Measurements from ENCODE around the gene LIMCH1.
"Not testable (repeated sequence)": the region's sequence is repeated elsewhere in the genome, so short reads cannot be mapped to it uniquely, and the experiment has no call there.

Gene LIMCH1

GRCh38 chr4:41538017-41538733 is at the start of gene LIMCH1:
TSS of gene LIMCH1 (plus strand) at chr4:41538157. CDS start at chr4:41605996, 67,839 bp downstream.
- DNase-seq (ENCODE audit: low spot score): no peak

- not testable (repeated sequence) for DNase-seq (ENCODE audit: low spot score)
These were observed 46.8 kb upstream of the LIMCH1 start for GRCh38 chr4:41491081-41491576.

- DNase-seq (ENCODE audit: low spot score): no peak
These were observed 41.0 kb upstream of the LIMCH1 start for GRCh38 chr4:41496977-41497376.

GRCh38 chr4:41498177-41498576 is 39.8 kb upstream of the LIMCH1 start:
- DNase-seq (ENCODE audit: low spot score): no peak

- DNase-seq (ENCODE audit: low spot score): no peak
These were observed 33.7 kb upstream of the LIMCH1 start for GRCh38 chr4:41504167-41504818.

GRCh38 chr4:41505161-41505661 is 32.7 kb upstream of the LIMCH1 start:
- DNase-seq (ENCODE audit: low spot score): no peak

- DNase-seq (ENCODE audit: low spot score): no peak
These were observed 31.8 kb upstream of the LIMCH1 start for GRCh38 chr4:41506130-41506529.

GRCh38 chr4:41507291-41507947 is 30.5 kb upstream of the LIMCH1 start:
- no peak for DNase-seq (ENCODE audit: low spot score)

GRCh38 chr4:41509451-41509866 is 28.5 kb upstream of the LIMCH1 start:
- no peak for DNase-seq (ENCODE audit: low spot score)

- no peak for DNase-seq (ENCODE audit: low spot score)
These were observed 27.8 kb upstream of the LIMCH1 start for GRCh38 chr4:41510179-41510578.

GRCh38 chr4:41512136-41512535 is 25.8 kb upstream of the LIMCH1 start:
- DNase-seq (ENCODE audit: low spot score): no peak

- DNase-seq (ENCODE audit: low spot score): no peak
These were observed 25.4 kb upstream of the LIMCH1 start for GRCh38 chr4:41512596-41512995.

- no peak for DNase-seq (ENCODE audit: low spot score)
These were observed 23.8 kb upstream of the LIMCH1 start for GRCh38 chr4:41514169-41514568.

- no peak for DNase-seq (ENCODE audit: low spot score)
These were observed 23.0 kb upstream of the LIMCH1 start for GRCh38 chr4:41514766-41515481.

- no peak for DNase-seq (ENCODE audit: low spot score)
These were observed 20.8 kb upstream of the LIMCH1 start for GRCh38 chr4:41517121-41517520.

- no peak for DNase-seq (ENCODE audit: low spot score)
These were observed 20.2 kb upstream of the LIMCH1 start for GRCh38 chr4:41517747-41518146.

GRCh38 chr4:41524425-41524824 is 13.5 kb upstream of the LIMCH1 start:
- no peak for DNase-seq (ENCODE audit: low spot score)

GRCh38 chr4:41525129-41525528 is 12.8 kb upstream of the LIMCH1 start:
- DNase-seq (ENCODE audit: low spot score): no peak

GRCh38 chr4:41526628-41527027 is 11.3 kb upstream of the LIMCH1 start:
- no peak for DNase-seq (ENCODE audit: low spot score)

- DNase-seq (ENCODE audit: low spot score): no peak
These were observed 9.3 kb upstream of the LIMCH1 start for GRCh38 chr4:41528512-41529205.

- DNase-seq (ENCODE audit: low spot score): no peak
These were observed 7.2 kb upstream of the LIMCH1 start for GRCh38 chr4:41530741-41531140.

GRCh38 chr4:41532336-41532735 is 5.6 kb upstream of the LIMCH1 start:
- no peak for DNase-seq (ENCODE audit: low spot score)
